ENCODE data around the gene WIF1.

Gene WIF1

DNA sequence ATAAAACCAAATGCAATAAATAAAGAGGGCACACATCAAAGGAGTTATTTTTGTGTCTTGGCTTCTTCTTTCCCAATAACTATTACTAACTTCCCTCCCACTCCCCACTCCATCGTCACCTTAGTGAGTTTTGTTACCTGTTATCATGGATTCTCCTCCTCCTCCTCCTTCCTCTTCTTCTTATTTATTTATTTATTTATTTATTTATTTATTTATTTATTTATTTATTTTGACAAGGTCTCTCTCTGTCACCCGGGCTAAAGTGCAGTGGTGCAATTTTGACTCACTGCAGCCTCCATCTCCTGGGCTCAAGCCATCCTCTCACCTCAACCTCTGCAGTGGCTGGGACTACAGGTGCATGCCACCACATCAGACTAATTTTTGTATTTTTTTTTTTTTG, 26.4 kb downstream of the WIF1 start (continued):
- TF ChIP-seq, protein P1, sequence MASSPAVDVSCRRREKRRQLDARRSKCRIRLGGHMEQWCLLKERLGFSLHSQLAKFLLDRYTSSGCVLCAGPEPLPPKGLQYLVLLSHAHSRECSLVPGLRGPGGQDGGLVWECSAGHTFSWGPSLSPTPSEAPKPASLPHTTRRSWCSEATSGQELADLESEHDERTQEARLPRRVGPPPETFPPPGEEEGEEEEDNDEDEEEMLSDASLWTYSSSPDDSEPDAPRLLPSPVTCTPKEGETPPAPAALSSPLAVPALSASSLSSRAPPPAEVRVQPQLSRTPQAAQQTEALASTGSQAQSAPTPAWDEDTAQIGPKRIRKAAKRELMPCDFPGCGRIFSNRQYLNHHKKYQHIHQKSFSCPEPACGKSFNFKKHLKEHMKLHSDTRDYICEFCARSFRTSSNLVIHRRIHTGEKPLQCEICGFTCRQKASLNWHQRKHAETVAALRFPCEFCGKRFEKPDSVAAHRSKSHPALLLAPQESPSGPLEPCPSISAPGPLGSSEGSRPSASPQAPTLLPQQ (tag by site-specific recombination; IDR thresholded peaks at IDR 0.05), result no peak
- TF ChIP-seq ZNF121 (tag by site-specific recombination; IDR thresholded peaks at IDR 0.05) (0 out of 2 replicates have a peak, but pooled peaks have one; percentile 27), MYNN (tag by site-specific recombination; IDR thresholded peaks at IDR 0.05; ENCODE audit: borderline replicate concordance) (no peak), ZNF626 (tag by site-specific recombination; IDR thresholded peaks at IDR 0.05) (no peak), RBAK (tag by site-specific recombination; IDR thresholded peaks at IDR 0.05) (no peak), ZNF426 (tag by site-specific recombination; IDR thresholded peaks at IDR 0.05) (peak; percentile 81), ZNF354C (tag by site-specific recombination; IDR thresholded peaks at IDR 0.05; ENCODE audit: borderline replicate concordance, low read depth) (0 out of 2 replicates have a peak, but pooled peaks have one; percentile 21), ZIC2 (tag by site-specific recombination; IDR thresholded peaks at IDR 0.05) (no peak), ZNF623 (tag by site-specific recombination; IDR thresholded peaks at IDR 0.05) (peak; percentile 76), ZNF837 (tag by site-specific recombination; IDR thresholded peaks at IDR 0.05) (no peak), IKZF3 (tag by site-specific recombination; IDR thresholded peaks at IDR 0.05) (no peak), ZNF670 (tag by site-specific recombination; IDR thresholded peaks at IDR 0.05; ENCODE audit: low read depth) (no peak), ZNF664 (tag by site-specific recombination; IDR thresholded peaks at IDR 0.05) (0 out of 2 replicates have a peak, but pooled peaks have one; percentile 48), ZNF335 (tag by site-specific recombination; conservative IDR thresholded peaks at IDR 0.05) (no peak), FEZF1 (tag by site-specific recombination; IDR thresholded peaks at IDR 0.05) (no peak), KLF1 (tag by site-specific recombination; IDR thresholded peaks at IDR 0.05) (no peak), ZBTB8A (tag by site-specific recombination; IDR thresholded peaks at IDR 0.05) (peak; percentile 69), ZNF433 (tag by site-specific recombination; IDR thresholded peaks at IDR 0.05; ENCODE audit: low read depth) (peak; percentile 90), ZSCAN30 (tag by site-specific recombination; IDR thresholded peaks at IDR 0.05) (no peak), ZFP3 (tag by site-specific recombination; IDR thresholded peaks at IDR 0.05; ENCODE audit: low read depth) (no peak)
- TF ChIP-seq, protein P2, sequence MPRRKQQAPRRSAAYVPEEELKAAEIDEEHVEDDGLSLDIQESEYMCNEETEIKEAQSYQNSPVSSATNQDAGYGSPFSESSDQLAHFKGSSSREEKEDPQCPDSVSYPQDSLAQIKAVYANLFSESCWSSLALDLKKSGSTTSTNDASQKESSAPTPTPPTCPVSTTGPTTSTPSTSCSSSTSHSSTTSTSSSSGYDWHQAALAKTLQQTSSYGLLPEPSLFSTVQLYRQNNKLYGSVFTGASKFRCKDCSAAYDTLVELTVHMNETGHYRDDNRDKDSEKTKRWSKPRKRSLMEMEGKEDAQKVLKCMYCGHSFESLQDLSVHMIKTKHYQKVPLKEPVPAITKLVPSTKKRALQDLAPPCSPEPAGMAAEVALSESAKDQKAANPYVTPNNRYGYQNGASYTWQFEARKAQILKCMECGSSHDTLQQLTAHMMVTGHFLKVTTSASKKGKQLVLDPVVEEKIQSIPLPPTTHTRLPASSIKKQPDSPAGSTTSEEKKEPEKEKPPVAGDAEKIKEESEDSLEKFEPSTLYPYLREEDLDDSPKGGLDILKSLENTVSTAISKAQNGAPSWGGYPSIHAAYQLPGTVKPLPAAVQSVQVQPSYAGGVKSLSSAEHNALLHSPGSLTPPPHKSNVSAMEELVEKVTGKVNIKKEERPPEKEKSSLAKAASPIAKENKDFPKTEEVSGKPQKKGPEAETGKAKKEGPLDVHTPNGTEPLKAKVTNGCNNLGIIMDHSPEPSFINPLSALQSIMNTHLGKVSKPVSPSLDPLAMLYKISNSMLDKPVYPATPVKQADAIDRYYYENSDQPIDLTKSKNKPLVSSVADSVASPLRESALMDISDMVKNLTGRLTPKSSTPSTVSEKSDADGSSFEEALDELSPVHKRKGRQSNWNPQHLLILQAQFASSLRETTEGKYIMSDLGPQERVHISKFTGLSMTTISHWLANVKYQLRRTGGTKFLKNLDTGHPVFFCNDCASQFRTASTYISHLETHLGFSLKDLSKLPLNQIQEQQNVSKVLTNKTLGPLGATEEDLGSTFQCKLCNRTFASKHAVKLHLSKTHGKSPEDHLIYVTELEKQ (tag by site-specific recombination; IDR thresholded peaks at IDR 0.05; ENCODE audit: borderline replicate concordance), result no peak; the same call in 1 of the 2 replicates
- TF ChIP-seq, protein P3, sequence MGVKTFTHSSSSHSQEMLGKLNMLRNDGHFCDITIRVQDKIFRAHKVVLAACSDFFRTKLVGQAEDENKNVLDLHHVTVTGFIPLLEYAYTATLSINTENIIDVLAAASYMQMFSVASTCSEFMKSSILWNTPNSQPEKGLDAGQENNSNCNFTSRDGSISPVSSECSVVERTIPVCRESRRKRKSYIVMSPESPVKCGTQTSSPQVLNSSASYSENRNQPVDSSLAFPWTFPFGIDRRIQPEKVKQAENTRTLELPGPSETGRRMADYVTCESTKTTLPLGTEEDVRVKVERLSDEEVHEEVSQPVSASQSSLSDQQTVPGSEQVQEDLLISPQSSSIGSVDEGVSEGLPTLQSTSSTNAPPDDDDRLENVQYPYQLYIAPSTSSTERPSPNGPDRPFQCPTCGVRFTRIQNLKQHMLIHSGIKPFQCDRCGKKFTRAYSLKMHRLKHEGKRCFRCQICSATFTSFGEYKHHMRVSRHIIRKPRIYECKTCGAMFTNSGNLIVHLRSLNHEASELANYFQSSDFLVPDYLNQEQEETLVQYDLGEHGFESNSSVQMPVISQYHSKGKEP (tag by site-specific recombination; IDR thresholded peaks at IDR 0.05), result no peak
- TF ChIP-seq, protein P4, sequence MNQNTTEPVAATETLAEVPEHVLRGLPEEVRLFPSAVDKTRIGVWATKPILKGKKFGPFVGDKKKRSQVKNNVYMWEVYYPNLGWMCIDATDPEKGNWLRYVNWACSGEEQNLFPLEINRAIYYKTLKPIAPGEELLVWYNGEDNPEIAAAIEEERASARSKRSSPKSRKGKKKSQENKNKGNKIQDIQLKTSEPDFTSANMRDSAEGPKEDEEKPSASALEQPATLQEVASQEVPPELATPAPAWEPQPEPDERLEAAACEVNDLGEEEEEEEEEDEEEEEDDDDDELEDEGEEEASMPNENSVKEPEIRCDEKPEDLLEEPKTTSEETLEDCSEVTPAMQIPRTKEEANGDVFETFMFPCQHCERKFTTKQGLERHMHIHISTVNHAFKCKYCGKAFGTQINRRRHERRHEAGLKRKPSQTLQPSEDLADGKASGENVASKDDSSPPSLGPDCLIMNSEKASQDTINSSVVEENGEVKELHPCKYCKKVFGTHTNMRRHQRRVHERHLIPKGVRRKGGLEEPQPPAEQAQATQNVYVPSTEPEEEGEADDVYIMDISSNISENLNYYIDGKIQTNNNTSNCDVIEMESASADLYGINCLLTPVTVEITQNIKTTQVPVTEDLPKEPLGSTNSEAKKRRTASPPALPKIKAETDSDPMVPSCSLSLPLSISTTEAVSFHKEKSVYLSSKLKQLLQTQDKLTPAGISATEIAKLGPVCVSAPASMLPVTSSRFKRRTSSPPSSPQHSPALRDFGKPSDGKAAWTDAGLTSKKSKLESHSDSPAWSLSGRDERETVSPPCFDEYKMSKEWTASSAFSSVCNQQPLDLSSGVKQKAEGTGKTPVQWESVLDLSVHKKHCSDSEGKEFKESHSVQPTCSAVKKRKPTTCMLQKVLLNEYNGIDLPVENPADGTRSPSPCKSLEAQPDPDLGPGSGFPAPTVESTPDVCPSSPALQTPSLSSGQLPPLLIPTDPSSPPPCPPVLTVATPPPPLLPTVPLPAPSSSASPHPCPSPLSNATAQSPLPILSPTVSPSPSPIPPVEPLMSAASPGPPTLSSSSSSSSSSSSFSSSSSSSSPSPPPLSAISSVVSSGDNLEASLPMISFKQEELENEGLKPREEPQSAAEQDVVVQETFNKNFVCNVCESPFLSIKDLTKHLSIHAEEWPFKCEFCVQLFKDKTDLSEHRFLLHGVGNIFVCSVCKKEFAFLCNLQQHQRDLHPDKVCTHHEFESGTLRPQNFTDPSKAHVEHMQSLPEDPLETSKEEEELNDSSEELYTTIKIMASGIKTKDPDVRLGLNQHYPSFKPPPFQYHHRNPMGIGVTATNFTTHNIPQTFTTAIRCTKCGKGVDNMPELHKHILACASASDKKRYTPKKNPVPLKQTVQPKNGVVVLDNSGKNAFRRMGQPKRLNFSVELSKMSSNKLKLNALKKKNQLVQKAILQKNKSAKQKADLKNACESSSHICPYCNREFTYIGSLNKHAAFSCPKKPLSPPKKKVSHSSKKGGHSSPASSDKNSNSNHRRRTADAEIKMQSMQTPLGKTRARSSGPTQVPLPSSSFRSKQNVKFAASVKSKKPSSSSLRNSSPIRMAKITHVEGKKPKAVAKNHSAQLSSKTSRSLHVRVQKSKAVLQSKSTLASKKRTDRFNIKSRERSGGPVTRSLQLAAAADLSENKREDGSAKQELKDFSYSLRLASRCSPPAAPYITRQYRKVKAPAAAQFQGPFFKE (tag by site-specific recombination; IDR thresholded peaks at IDR 0.05; ENCODE audit: borderline replicate concordance), result no peak

Measured in HEK293 (cell line).